ENCODE results near the gene RAPGEF1.

The RAPGEF1 gene

DNA sequence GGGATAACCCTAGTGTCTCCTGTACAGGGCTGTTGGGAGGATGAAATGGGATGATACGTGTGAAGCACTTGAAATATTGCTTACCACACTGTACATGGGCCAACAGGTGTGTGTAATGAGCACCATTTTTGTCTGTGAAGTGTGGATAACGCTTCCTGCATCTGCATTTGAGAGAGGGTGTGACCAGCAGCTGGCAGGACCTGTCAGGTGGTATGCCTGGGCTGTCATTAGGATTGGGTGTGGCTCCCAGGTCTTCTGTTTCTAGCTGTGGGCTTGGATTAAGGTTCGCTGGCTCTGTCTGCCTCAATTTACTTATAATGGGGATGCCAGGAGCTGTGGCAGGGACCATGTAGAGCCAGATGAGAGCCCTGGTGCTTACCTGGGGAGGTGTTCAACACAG is 120.2 kb downstream of the RAPGEF1 start:
- no peak overlapping the region for H3K4me3 ChIP-seq (ENCODE audit: low read depth, low read length)
- no peak for DNase-seq (ENCODE audit: low read depth)

DNA sequence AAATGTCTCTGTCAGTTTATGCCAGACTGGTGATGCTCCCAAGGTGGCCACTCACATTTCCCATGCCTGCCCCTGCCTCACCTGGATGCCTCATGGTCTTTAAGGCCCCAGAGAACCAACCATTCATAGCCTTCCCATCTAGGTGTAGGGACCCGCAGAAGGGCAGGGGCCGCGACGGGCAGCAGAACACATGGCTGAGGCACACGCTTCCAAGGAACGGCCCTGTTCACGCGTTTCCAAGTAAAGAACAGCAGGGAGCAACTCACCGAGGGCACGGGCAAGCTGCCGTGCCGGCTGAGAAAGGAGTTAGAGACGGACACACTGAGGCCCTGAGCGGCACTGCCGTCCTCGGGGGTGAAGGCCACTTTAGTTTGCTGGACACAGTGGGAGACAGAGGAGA is 121.1 kb downstream of the RAPGEF1 start:
- no peak overlapping the region for H3K4me3 ChIP-seq (ENCODE audit: low read depth, low read length)
- DNase-seq (ENCODE audit: low read depth): no peak

DNA sequence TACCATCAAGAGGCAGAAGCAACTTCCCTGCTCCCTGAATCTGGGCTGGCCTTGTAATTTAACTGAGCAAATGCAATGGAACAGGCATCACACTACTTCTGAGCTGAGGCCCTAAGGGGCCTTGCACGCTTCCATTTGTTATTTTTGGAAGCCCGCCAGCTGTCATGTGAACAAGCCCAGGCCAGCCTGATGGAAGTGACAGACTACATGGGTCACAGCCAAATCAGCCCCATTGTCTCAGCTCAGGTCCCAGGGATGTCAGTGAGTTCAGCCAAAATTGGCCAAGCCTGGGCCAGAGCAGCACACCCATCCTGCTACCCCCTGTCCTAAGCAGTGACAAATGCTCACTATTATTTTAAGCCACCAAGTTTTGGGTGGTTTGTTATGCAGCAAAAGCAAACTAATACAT is 121.8 kb downstream of the RAPGEF1 start:
- DNase-seq (ENCODE audit: low read depth): no peak
- H3K4me3 ChIP-seq (ENCODE audit: low read depth, low read length): no peak overlapping the region

DNA sequence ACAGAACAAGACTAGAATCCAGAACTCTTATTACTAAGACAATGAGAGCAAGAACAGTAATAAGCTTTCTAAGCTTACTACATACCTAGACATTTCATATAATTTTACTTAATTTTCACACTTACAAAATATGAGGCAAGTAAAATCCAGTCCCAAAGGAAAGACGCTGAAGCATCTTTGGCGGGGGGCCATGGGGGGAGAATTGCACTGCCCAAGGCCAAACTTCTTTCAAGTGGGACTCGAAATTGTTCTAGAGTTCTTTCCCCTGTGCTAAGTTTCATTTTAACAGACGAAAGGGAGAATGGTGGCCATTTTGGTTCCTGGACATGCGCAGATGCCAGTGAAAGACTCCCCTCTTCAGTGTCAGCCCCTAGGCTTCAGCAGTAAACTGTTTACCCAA is 122.3 kb downstream of the RAPGEF1 start:
- no peak overlapping the region for H3K4me3 ChIP-seq (ENCODE audit: low read depth, low read length)
- no peak for DNase-seq (ENCODE audit: low read depth)

DNA sequence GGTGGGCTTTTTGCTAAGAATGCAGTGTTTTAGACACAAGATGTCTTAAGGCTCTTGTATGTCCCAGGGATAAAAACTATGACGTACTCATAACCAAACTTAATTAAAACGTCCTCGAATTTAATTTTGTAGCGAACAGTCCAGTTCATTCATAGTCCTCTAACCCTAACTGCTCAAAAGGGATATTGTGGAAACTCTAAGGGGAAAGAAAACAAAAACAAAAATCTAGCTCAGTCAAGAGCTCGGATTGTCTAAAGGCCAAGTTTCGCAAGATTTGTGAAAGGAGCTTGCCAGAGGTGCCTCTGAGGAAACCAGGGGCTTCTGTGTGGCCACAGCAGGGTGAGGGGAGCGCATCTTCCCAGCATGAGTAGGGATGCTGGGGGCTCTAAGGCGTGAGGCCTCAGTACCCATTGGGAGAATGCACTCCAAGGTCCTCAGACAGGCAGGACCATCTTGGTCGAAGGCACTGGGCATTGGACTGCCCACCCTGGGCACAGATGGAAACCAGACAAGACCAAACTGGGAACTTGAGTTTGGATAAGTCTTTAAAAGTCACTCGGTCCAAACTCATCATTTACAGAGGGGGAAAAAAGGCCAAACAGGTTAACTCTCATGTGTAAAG is 122.8 kb downstream of the RAPGEF1 start:
- no peak for DNase-seq (ENCODE audit: low read depth)
- H3K4me3 ChIP-seq (ENCODE audit: low read depth, low read length): no peak overlapping the region

DNA sequence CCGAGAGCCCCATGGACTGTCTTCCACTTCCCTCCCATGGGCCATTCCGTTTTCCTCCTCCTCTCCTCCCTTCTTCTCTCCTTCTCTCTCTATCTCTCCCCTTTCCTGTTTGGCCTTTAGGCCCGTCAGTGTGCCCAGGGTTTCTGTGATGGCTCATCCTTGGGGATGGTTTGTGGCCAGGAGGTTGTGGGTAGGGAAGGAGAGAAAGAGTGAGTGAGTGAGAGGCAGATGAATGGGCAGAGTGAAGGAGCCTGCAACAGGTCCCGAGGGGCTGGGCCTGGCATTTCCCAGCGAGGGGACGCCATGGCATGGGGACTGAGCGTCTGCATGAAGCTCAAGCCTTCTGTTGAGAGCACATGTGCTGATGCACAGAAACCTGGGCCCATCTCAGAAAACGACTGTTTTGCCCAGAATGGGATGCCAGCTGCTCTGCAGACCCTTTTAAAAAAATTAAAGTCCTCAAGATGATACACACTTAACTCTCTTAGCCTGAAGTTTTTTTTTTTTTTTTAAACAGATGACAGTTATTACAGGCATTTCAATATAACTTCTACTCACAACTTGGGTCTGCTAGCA is 125.4 kb downstream of the RAPGEF1 start:
- H3K4me3 ChIP-seq (ENCODE audit: low read depth, low read length): no peak overlapping the region
- no peak for DNase-seq (ENCODE audit: low read depth)

DNA sequence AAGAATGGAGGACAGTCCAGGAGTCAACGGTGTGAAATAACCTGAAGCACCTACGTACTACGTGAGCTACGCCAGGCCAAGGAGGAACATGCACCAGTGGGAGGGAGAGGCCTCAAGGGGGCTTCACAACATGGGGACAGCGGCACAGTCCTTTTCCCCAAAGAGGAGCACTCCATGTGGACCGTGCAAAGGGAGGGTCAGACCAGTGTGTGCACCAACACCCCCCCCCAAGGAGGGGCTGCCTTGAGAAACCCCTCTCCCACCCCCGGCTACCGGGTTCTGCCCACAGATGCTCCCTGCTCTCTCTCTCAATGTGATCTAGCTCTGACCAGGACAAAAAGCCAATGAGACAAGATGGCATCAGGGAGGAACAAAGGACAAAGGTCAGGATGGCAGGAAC is 126.0 kb downstream of the RAPGEF1 start:
- H3K4me3 ChIP-seq (ENCODE audit: low read depth, low read length): no peak overlapping the region
- no peak for DNase-seq (ENCODE audit: low read depth)

DNA sequence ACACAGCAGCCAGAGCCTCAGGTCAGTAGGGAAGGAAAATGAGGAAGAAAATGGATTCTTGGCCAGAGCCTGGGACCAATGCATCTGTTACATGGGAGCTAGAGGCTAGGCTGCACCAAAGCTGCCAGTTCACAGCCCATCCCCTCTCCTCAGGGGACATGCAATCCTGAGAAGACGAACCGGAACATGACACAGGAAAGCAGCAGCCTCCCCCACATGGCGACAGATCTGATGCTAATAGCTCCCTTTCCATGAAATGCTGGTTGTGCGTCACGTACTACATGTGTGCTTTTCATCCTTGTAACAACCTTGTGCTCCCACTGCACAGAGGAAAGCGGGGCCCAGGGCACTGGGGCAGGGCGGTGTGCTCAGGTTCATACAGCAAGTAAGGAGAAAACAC is 127.0 kb downstream of the RAPGEF1 start:
- no peak for DNase-seq (ENCODE audit: low read depth)
- no peak overlapping the region for H3K4me3 ChIP-seq (ENCODE audit: low read depth, low read length)

DNA sequence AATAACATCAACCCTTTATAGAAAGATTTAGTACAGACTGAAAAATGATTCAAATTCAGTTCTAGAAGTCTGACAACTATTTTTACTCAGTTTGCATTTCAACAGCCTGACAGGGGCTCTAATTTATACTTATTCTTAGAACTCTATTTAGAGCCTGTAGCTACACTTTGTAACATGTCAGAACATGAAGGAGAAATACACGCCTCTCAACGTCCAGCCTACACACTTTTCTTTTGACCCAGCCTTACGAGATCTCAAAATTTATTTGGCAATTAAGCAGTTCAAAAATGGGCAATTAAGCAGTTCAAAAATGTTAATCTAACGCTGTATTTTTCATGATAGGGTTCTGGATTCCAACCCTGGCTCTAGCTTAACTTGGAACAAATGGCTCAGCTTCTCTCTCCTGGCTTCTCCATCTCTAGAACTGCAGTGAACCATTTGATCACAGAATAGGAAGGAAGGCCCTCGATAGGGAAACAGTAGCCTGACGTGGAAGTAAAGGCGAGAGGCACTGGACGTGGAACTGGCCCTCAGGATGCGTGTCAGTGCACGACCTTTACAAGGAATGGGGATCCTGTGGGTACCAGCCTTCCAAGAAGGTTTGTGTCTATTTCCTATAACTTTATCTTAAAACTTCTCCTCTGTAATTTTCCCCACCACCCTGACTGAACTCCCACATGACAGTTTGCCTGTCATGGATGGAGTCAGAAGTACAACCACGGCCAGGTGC is 128.1 kb downstream of the RAPGEF1 start:
- DNase-seq (ENCODE audit: low read depth): no peak
- no peak overlapping the region for H3K4me3 ChIP-seq (ENCODE audit: low read depth, low read length)

DNA sequence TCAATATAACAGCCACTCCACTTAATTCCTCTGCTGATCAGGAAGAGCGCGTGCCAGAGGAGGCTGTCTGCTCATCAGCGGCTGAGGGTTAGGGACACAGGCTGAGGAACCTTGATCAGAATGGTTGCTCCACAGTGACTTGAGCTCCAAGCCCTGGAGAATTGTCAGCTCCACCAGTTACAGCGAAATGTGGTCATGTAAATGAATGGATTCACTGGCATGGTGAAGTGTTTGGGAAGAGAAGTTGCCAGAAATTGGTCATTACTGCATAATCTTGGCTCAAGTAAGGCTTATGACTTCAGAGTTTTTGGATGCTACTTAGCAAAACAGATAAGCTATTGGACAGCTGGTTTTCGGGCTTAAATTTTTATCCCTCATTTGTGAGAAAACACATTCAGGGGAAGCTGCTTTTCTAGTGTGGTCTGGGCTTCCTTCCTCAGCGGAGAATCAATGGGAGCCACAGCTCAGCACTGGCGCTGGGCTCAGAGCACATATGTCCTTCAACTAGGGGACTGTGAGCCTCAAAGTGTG is 129.6 kb downstream of the RAPGEF1 start:
- peak; percentile 58 for DNase-seq (ENCODE audit: low read depth)
- no peak overlapping the region for H3K4me3 ChIP-seq (ENCODE audit: low read depth, low read length)

DNA sequence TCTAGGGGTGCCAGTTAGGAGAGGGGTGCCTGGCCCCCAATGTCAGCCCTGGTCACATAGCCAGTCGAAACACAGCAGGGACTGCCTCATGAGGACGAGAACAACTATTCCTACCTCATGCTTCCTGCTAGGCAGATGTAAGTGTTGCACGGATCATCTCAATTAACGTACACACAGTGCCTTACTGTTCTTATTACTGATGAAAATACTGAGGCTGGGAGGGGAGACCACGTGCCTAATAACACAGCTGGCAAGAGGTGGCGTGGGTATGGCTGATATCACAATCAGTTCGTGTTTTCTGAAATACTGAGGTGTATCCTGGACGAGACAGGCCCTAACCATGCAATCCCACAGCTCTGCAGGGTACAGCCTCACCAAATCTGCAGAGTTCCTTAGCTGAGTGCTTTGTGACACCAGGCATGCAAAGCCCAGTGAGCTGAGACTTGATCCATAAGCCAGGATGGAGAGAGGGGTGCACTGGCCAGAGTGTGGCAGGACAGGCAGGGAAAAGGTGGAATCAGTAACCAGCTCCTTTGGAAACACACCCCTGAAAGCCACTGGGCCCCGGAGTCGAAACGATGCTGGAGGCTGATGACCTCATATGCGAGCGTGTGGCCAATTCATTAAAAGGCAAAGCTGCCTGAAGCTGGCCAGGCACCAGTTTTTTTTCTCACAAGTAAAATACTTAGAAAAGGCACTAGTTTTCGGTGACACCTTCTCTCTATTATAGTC is 130.6 kb downstream of the RAPGEF1 start:
- no peak for DNase-seq (ENCODE audit: low read depth)
- no peak overlapping the region for H3K4me3 ChIP-seq (ENCODE audit: low read depth, low read length)

DNA sequence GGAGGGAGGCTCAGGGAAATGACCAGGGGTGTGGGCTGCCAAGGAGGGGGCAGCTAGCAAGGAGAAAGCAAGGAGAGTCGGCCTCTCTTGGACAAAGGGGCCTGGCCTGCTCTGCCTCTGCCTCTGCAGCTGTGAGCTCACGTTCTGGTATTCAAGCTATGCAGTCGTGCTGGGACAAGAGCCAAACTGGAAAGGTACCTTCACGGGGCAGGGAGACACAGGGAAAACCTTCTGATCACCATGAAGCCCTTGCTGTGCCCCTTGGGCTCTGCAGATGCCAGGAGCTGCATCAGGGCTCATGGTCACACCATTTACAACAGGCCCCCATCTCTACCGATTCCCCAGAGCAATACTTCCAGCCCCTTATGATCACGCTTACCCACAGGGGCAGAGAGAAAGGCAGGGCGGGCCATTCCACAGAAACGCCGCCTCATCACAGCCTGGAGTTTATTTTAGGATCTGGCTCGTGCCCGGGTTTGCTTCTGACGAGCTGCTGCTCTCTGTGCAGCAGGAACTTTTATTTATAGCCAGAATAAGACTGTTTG is 131.3 kb downstream of the RAPGEF1 start:
- DNase-seq (ENCODE audit: low read depth): peak; percentile 57
- H3K4me3 ChIP-seq (ENCODE audit: low read depth, low read length): no peak overlapping the region

DNA sequence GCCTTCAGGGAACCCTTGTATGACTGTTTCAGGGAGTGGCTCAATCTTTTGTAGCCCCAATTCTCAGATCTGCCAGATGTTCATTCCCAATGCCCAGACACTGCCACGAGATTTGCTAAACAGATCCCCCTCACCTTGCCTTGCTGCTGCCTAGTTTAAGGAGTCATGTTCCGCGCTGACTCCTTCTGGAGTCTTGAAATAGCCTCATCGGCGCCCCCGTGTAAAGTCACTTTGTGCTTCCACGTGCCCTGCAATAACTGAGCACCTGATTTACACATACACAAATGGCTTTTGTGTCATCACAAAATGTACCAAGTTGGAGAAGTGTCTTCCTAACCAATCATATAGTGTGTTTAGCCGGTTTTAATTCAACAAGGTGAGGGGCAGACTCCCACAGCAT is 132.3 kb downstream of the RAPGEF1 start:
- no peak overlapping the region for H3K4me3 ChIP-seq (ENCODE audit: low read depth, low read length)
- DNase-seq (ENCODE audit: low read depth): no peak

DNA sequence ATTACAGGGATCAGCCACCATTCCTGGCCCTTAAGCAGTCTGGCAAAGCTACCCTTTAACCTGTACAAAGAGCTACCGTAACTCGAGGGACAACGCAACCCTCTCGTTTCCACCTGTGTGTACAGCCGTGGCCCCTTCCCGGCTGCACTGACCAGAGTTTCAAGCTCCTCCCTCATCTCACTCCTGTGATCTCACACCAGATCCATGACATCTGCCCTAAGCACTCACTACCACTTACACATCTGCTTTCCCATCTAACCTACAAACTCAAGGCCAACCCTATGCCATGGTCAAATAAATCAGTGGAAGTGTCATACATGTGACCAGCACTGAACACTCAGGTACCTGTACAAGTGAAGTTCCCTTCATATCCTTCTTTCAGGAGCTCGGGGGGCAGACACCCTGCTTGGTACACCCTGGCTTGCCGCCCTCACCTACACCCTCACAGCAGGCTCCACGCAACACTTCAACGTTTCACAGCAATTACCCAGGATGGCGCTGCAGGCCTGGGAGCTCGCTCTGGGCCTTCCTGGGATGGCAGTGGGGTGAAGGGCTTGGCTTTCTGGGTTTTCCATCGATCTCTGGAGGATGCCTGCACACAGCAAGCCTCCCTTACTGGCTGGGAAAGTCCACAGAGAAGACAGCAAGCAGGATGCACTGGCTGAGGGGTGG is 132.8 kb downstream of the RAPGEF1 start:
- H3K4me3 ChIP-seq (ENCODE audit: low read depth, low read length): no peak overlapping the region
- DNase-seq (ENCODE audit: low read depth): no peak

DNA sequence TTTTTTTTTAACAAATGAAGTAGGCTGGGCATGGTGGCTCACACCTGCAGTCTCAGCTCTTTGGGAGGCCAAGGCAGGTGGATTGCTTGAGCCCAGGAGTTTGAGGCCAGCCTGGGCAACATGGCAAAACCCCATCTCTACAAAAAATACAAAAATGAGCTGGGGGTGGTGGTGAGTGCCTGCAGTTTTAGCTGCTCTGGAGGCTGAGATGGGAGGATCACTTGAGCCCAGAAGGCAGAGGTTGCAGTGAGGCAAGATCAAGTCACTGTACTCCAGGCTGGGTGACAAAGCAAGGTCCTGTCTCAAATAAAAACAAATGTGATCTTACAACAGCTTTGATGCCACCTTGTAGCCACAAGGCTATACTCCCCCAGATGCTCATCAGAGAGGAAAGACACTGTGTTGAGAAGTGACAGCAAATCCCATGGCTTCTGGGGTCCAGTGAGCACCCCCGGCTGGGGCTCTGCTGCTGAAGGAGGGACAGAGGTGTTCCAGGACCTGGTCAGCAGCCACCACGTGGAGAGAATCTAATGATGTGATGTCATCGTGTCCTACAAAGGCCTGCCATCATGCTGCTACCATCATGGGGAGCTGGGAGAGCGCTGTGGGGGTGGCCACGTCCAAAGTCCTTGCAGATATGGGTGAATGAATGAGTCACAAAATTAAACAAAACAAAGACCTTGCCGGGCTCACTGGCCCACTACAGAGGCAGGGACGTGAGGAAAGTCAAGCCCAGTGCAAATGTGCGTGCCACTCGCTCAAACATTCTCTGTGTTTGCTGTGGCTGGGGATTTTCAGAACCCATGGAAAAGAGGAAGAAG is 133.9 kb downstream of the RAPGEF1 start:
- DNase-seq (ENCODE audit: low read depth): no peak
- H3K4me3 ChIP-seq (ENCODE audit: low read depth, low read length): no peak overlapping the region

DNA sequence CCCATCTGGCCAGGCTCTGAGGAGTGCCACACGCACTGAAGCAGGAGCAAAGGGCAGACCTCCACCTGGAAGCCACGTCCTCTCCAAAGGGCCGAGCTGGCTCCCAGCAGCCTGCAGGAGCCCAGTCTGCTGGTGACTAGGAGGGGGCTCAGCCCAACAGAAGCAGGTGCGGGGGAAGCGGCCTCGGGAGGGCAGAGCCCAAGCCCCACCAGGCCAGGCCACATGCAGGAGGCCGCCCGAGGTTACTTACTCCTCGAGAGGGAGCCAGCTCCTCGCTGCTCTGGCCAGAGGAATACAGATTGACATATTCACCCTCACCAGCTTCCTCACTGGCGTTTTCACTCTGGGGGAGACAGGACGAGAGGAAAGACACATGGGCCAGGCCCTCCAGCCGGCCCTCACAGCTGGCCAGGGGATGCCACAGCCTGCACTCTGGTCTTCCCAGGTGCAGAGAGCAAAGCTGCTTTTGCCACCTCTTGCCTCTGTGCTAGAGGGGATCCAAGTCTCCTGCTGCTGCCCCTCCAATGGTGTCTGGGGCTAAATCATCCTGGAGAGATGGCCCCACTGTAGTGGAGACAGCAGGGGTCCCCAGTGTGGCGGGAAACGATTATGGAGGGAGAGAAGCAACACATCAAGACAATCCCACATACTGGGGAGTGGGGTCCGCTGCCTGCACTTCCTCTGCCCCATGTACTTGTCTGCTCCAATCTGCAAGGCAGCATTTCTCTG is 136.0 kb downstream of the RAPGEF1 start:
- H3K4me3 ChIP-seq (ENCODE audit: low read depth, low read length): no peak overlapping the region
- no peak for DNase-seq (ENCODE audit: low read depth)

DNA sequence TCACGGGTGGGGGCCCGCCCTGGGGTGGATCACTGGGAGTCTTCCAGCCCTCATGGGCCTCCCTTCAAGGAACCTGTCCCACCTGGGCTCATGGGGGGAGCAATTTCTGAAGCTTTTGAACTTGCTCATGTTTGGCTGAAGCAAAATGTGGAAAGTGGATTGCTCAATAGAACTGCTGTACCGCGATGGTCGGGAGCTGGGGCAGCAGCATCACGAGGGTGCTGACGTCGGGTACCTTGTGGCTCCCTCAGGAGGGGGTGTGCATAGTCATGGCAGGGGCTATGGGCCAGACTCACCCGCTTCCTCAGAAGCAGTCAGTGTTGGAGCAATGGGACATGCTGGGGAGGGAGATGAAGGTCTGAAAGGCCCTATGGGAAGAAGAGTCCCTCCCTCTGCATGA is 136.7 kb downstream of the RAPGEF1 start:
- no peak for DNase-seq (ENCODE audit: low read depth)
- no peak overlapping the region for H3K4me3 ChIP-seq (ENCODE audit: low read depth, low read length)

DNA sequence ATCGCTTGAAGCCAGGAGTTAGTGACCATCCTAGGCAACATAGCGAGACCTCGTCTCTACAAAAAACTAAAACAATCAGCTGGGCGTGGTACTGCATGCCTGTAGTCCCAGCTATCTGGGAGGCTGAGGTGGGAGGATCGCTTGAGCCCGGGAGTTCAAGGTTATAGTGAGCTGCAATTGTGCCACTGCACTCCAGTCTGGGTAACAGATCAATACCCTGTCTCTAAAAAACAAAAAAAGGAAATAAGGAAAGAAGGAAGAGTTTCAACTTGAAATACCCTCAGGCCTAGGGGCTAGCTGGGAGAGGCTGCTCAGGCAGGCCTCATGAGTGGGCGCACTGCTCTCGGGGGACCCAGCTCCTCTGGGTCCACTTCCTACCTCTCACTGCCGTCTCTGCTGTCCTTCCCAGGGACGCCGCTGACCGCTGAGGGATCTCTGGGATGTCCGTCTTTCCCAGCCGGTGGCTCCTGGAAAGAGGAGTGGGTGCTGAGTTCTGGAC is 138.1 kb downstream of the RAPGEF1 start:
- DNase-seq (ENCODE audit: low read depth): no peak
- no peak overlapping the region for H3K4me3 ChIP-seq (ENCODE audit: low read depth, low read length)

Measured in skeletal muscle cell (primary cell).